NCI-H146 treated with DMSO at 0.1 percent for 48 hours (cell line): ENCODE measurements around the gene MUC13.

Experiments used
- DNase-seq: peaks from one replicate; lab custom pipeline; 2025; ENCODE audit not compliant: unreplicated experiment; lab: John Stamatoyannopoulos, UW

Gene MUC13

GRCh38 chr3:124878561-124879336 is 55.8 kb downstream of the MUC13 start:
- DNase-seq = no peak

DNA sequence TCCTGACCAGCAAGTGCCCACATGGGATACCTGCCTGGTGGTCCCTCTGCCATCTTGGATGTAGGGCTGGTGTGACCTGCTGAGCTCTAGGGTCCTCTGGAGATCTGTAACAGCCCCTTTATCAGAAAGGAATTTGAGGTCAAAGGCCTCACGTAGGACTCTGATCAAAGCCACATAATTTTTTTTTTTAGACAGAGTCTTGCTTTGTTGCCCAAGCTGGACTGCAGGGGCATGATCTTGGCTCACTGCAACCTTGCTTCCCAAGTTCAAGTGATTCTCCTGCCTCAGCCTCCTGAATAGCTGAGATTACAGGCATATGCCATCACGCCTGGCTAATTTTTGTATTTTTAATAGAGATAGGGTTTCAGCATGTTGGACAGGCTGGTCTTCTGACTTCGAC is 56.9 kb downstream of the MUC13 start:
- DNase-seq = no peak

GRCh38 chr3:124876401-124876878 is 58.1 kb downstream of the MUC13 start:
- no peak for DNase-seq

DNA sequence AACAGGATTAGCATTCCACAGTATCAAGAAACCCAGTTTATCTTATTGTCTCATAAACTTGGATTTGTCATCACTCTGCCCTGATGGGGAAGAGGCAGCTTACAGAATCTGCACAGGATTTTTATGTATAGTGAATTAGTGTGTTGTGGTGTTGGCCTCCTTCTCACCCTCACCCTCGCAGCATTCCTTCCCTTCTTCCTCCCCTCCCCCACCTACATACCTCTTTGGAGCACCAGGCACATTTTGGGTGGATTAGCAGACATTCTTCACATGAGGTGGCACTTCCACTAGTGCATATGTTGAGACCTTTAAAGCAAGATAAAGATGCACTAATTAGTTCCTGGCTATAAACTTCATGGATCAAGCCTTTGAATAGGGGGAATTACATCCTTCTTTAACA is 61.3 kb downstream of the MUC13 start:
- no peak for DNase-seq

GRCh38 chr3:124867511-124867910 is 67.0 kb downstream of the MUC13 start:
- DNase-seq = no peak

- no peak for DNase-seq
Observed at GRCh38 chr3:124862006-124862405, 72.5 kb downstream of the MUC13 start.

- no peak for DNase-seq
Observed at GRCh38 chr3:124861041-124861440, 73.5 kb downstream of the MUC13 start.

DNA sequence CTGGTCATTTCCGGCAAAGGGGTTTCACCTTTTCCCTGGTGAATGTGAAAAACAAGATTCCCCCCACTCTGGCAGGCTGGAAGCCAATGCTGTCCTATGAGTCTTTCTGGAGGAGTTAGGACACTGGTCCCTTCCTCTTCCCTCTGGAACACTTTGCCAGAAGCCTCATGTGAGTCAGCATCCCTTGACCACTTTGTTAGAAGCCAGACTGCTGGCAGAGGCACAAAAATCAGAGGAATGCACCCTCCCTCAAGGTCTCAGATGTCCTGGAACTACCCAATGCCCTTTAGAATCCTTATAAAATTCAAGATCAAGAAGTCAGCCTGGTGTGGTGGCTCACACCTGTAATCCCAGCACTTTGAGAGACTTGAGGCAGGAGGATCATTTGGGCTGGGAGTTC is 74.0 kb downstream of the MUC13 start:
- DNase-seq = no peak

- DNase-seq = no peak
Observed at GRCh38 chr3:124859025-124859424, 75.5 kb downstream of the MUC13 start.

DNA sequence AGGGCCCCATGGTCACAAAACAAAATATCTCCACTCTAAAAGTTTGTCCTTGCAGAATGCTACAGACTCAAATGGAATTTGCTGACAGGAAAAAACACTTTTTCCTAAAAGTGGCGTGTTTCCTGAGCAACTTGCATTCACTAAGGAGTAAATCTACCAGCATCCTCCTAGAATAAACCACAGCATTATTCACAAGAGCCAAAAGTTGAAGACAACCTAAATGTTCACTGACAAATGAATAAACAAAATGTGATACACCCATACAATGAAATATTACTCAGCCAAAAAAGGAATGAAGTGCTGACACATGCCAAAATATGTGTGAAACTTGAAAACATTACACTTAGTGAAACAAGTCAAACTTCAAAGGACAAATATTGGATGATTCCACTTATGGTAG is 76.3 kb downstream of the MUC13 start:
- no peak for DNase-seq

- DNase-seq = no peak
Observed at GRCh38 chr3:124856677-124857076, 77.9 kb downstream of the MUC13 start.
